Epithelial cell of esophagus (primary cell): ENCODE measurements around the gene ROBO1.
"Not testable (repeated sequence)": the region's sequence is repeated elsewhere in the genome, so short reads cannot be mapped to it uniquely, and the experiment has no call there.

ENCODE experiments used
- DNase-seq: peaks from one replicate; pipeline ENCODE4 v3.0.0; 2010; ENCODE audit warnings: low read depth
- H3K4me3 ChIP-seq: 2 replicates; pipeline ENCODE4 v1.5.1; 2011; ENCODE audit warnings: mild to moderate bottlenecking, low read length, control low read depth
- TF ChIP-seq, protein P1 (sequence below): IDR thresholded peaks from 2 replicates; pipeline ENCODE4 v1.5.1; 2011; ENCODE audit warnings: low read depth, mild to moderate bottlenecking, low read length, control low read depth, inconsistent platforms; ENCODE audit not compliant: insufficient read depth; ENCODE audit errors: missing control alignments

Gene ROBO1

DNA sequence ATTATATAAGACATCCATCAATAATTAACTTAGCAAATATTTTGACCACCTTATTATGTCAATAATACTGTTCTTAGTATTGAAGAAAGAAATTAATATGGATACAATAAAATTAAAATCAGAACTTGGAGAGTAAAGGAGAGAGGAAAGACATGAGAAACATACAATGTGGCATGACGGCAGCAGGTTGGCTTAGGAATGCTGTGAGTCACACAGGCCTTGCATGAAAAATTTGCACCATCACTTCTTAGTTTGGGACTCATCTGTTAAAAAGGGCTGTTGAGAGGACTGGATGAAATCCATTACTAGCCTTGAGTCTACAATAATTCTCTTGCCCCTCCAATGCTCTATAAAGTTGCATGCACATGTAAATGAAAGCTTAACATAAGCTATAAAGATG is 880.8 kb downstream of the ROBO1 start:
- peak; percentile 80 for DNase-seq
- TF ChIP-seq, protein P1, sequence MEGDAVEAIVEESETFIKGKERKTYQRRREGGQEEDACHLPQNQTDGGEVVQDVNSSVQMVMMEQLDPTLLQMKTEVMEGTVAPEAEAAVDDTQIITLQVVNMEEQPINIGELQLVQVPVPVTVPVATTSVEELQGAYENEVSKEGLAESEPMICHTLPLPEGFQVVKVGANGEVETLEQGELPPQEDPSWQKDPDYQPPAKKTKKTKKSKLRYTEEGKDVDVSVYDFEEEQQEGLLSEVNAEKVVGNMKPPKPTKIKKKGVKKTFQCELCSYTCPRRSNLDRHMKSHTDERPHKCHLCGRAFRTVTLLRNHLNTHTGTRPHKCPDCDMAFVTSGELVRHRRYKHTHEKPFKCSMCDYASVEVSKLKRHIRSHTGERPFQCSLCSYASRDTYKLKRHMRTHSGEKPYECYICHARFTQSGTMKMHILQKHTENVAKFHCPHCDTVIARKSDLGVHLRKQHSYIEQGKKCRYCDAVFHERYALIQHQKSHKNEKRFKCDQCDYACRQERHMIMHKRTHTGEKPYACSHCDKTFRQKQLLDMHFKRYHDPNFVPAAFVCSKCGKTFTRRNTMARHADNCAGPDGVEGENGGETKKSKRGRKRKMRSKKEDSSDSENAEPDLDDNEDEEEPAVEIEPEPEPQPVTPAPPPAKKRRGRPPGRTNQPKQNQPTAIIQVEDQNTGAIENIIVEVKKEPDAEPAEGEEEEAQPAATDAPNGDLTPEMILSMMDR: no peak
- H3K4me3 ChIP-seq: no peak overlapping the region

DNA sequence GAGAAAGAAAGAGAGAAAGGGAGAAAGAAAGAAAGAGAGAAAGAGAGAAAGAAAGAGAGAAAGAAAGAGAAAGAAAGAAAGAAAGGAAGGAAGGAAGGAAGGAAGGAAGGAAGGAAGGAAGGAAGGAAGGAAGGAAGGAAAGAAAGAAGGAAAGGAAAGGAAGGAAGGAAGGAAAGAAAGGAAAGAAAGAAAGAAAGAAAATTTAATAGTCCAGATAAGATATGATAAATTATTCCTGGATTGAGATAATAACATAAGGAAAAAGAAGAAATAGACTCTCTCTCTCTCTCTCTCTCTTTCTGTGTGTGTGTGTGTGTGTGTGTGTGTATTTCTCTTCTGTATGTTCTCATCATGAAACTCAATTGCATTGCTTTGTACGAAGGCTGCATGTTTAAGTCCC is 883.2 kb downstream of the ROBO1 start:
- not testable (repeated sequence) for H3K4me3 ChIP-seq, DNase-seq

GRCh38 chr3:78882251-78882650 is 885.5 kb downstream of the ROBO1 start:
- TF ChIP-seq, protein P1: no peak
- no peak for DNase-seq
- no peak overlapping the region for H3K4me3 ChIP-seq

DNA sequence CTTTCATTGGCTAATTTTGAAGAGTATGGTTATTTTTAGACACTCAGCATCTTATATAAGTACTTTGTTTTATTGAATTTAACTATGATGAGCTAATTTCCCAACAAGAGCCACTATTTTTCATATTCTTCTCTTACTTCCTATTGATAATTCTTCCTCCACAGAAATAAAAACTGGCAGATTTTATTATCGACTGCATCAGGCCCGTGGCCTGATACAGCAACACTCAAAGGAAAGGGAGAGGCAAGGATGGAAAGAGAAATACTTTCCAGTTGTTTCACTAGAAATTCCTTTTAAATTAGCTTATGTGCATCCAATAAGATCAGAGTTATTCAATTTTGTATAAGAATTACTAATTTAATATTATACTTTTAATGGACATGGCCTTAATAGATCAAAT is 886.3 kb downstream of the ROBO1 start:
- TF ChIP-seq, protein P1: no peak
- no peak overlapping the region for H3K4me3 ChIP-seq
- DNase-seq: no peak

- DNase-seq: no peak
- TF ChIP-seq, protein P1: no peak
- H3K4me3 ChIP-seq: no peak overlapping the region
These were observed 887.0 kb downstream of the ROBO1 start for GRCh38 chr3:78880603-78881461.

DNA sequence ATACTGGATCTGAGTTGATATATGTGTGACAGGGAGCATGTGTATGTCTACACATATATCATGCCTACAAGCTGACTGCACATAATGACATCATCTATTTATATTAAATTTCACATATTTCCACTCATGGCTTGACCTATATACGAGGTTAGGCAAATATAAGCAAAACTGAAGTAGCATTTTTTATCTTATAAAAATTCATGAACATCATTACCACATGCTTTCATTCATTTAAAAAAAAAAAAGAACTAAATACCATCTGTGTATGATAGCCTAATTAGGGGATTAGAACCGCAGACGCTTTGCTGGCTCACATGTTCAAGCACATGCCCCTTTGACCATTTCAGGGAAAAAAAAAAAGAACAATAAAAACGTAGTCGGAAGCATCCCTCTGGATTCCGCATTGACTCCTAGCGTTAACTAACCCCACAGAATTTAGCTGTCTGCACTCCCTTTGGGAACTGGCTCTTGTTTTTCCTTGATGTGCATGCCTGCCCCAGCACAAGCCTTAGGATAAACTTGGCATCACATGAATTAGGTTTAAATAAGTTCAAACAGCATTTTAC is 888.4 kb downstream of the ROBO1 start:
- no peak overlapping the region for H3K4me3 ChIP-seq
- TF ChIP-seq, protein P1: no peak

DNA sequence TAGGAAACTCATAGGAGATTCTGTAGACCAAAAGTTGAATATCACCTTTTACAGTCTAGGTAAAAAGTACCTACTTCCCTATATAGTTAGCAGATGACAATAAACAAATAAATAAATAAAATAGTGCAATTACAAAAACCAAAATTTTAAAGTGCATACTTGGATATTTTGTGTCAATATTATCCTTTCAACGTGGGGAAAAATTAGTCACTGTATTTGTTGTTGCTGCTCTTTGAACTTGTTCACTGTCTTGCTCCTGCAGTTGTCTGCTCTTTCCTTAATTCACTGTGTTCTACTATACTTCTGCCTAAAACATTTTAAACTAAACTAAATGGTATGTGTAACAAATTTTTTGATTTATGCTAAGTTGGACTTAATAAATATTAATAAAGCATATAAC is 889.0 kb downstream of the ROBO1 start:
- DNase-seq: no peak
- no peak overlapping the region for H3K4me3 ChIP-seq
- TF ChIP-seq, protein P1: no peak

More for the DNA sequence above, 888.4 kb downstream of the ROBO1 start:
- no peak for DNase-seq
